ENCODE data around the gene RUNX2.

DNA sequence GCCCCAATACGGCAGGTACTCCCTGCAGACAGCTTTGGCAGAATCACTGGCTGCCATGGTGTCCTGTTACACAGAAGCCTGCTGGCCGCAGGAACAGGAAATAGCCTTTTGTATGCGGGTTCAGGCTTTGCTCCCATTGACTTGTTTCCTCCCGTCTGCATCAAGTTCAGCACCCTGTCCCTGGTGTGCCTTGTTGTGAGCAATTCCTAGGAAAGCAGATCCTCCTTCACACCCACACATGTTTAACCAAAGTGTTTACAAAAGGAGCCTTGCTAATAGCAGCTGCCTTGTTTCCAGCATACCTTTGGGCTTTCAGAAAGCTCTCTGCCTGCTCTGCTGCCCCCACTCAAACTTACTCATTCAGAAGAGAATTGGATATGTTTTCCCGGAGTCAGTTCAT lies 176.8 kb downstream of the RUNX2 start:
- TF ChIP-seq, protein P1, sequence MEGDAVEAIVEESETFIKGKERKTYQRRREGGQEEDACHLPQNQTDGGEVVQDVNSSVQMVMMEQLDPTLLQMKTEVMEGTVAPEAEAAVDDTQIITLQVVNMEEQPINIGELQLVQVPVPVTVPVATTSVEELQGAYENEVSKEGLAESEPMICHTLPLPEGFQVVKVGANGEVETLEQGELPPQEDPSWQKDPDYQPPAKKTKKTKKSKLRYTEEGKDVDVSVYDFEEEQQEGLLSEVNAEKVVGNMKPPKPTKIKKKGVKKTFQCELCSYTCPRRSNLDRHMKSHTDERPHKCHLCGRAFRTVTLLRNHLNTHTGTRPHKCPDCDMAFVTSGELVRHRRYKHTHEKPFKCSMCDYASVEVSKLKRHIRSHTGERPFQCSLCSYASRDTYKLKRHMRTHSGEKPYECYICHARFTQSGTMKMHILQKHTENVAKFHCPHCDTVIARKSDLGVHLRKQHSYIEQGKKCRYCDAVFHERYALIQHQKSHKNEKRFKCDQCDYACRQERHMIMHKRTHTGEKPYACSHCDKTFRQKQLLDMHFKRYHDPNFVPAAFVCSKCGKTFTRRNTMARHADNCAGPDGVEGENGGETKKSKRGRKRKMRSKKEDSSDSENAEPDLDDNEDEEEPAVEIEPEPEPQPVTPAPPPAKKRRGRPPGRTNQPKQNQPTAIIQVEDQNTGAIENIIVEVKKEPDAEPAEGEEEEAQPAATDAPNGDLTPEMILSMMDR (IDR thresholded peaks at IDR 0.05), result no peak
- TF ChIP-seq EZH2 (IDR thresholded peaks at IDR 0.05; ENCODE audit: borderline replicate concordance, insufficient read depth, low read depth, low read length, poor library complexity, severe bottlenecking), result no peak
